Gastroesophageal sphincter (tissue), 3 donors: ENCODE data around the gene SH2D6.

Source experiments
- POLR2A ChIP-seq, 2 donors: fragments of 450-650 bp; IDR thresholded peaks; one replicate each; pipeline ENCODE4 v1.6.1; 2017; ENCODE audit warnings: antibody characterized with exemption in 2 of 2, mild to moderate bottlenecking in 2 of 2, moderate library complexity in 1 of 2
- POLR2AphosphoS5 ChIP-seq: sonication (generic); formaldehyde crosslinking; IDR thresholded peaks from one replicate; pipeline ENCODE4 v1.6.1; 2017; ENCODE audit warnings: antibody characterized with exemption
- TF ChIP-seq, protein P1 (sequence below), 4 experiments: fragments of 200-600 bp in 2 of 4; fragments of 450-650 bp in 2 of 4; sonication (generic) in 1 of 4; IDR thresholded peaks; one replicate each; pipeline ENCODE4 v1.5.1; 2017 to 2019; ENCODE audit warnings: antibody characterized with exemption in 4 of 4, mild to moderate bottlenecking in 2 of 4, moderate library complexity in 2 of 4

DNA sequence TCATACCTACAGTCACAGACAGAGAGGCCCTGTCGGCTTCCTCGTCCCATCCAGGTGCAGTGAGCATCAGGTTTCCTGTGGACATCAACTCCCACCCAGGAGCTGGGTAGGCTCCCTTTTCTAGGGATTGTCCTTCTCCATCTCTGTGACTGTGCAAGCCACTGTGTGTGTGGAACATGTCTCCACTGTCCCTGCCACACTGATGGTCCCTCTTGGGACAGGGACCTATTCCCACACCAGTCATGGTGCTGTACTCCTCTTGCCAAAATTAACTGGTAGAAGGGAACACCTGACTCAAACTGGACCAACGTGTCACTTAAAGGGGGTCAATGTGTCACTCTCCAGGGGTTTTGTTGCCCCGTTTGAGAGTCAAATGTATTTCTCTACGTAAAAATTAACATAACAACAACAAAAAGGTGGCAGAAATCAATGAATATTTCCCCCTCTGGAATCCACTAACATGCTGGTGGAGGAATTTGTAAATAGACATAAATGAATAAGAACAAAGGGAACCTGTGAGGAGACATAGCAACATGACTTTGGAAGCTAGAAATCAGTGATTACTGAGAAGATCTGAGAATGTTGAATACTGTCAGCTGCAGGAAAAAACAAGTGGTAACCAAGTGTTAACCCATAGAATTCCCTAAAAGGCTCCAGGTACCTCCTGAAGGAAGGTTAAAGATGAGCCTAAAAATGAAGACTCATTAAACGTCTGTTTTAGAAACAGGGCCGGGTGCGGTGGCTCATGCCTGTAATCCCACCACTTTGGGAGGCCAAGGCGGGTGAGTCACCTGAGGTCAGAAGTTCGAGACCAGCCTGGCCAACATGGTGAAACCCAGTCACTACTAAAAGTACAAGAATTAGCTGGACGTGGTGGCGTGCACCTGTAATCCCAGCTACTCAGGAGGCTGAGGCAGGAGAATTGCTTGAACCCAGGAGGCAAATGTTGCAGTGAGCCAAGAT, 40.4 kb downstream of the SH2D6 start:
- no peak for TF ChIP-seq POLR2AphosphoS5
- no peak for TF ChIP-seq POLR2A (IDR thresholded peaks at IDR 0.05)
- TF ChIP-seq, protein P1, sequence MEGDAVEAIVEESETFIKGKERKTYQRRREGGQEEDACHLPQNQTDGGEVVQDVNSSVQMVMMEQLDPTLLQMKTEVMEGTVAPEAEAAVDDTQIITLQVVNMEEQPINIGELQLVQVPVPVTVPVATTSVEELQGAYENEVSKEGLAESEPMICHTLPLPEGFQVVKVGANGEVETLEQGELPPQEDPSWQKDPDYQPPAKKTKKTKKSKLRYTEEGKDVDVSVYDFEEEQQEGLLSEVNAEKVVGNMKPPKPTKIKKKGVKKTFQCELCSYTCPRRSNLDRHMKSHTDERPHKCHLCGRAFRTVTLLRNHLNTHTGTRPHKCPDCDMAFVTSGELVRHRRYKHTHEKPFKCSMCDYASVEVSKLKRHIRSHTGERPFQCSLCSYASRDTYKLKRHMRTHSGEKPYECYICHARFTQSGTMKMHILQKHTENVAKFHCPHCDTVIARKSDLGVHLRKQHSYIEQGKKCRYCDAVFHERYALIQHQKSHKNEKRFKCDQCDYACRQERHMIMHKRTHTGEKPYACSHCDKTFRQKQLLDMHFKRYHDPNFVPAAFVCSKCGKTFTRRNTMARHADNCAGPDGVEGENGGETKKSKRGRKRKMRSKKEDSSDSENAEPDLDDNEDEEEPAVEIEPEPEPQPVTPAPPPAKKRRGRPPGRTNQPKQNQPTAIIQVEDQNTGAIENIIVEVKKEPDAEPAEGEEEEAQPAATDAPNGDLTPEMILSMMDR (IDR thresholded peaks at IDR 0.05): no peak
